Activated CD4-positive, alpha-beta T cell treated with anti-CD3 and anti-CD28 coated beads for 36 hours (primary cell): Measurements from ENCODE around the gene PHACTR1. TPM values are rescaled to one million over a fixed set of nuclear protein-coding genes. Genes with fewer than 3 reads are reported as not detected.

Experiments used
- ATAC-seq: fragments of 200-7000 bp; cut with Tn5 transposase; one replicate; pipeline ENCODE4 v1.10.0; 2021; ENCODE audit warnings: mild to moderate bottlenecking, moderate library complexity
- CTCF ChIA-PET: fragments of 350-600 bp; sonication (Branson Sonifier 250); formaldehyde crosslinking; loops from one replicate; lab custom pipeline; 2021; ENCODE audit warnings: antibody characterized with exemption; lab: Charles Lee
- POLR2A ChIA-PET: fragments of 350-600 bp; sonication (Branson Sonifier 250); formaldehyde crosslinking; loops from one replicate; lab custom pipeline; 2021; ENCODE audit warnings: antibody characterized with exemption, inconsistent platforms; lab: Charles Lee
- DNase-seq: peaks from one replicate; pipeline ENCODE4 v3.0.0-alpha.2; 2020
- H3K27ac Mint-ChIP-seq: one replicate; pipeline ENCODE4 v1.8.0; 2021; ENCODE audit warnings: mixed read lengths
- H3K27me3 Mint-ChIP-seq: one replicate; pipeline ENCODE4 v1.8.0; 2021; ENCODE audit warnings: mixed read lengths
- H3K36me3 Mint-ChIP-seq: one replicate; pipeline ENCODE4 v1.8.0; 2021; ENCODE audit warnings: low read depth, mixed read lengths
- H3K4me1 Mint-ChIP-seq: one replicate; pipeline ENCODE4 v1.8.0; 2021; ENCODE audit warnings: mixed read lengths
- H3K4me3 Mint-ChIP-seq: one replicate; pipeline ENCODE4 v1.8.0; 2021; ENCODE audit warnings: mild to moderate bottlenecking, moderate library complexity, mixed read lengths
- H3K9me3 Mint-ChIP-seq: one replicate; pipeline ENCODE4 v1.8.0; 2021; ENCODE audit warnings: low read depth, mixed read lengths
- intact Hi-C, 2 experiments: fragments of 100-400 bp; cut with DNase I in 1 of 2; cut with micrococcal nuclease in 1 of 2; formaldehyde crosslinking; loops; one replicate each; pipeline versions ENCODE4 v1.14.2 to v1.15.1; 2022 to 2024; cut with DNase I, micrococcal nuclease
- total RNA-seq, 2 experiments: library from RNA; stranded (reverse); gene quantifications; one replicate each; pipeline ENCODE4 v1.2.3, GENCODE V29; 2021

Gene PHACTR1
- total RNA-seq, 2 experiments from 2014 or later: 0.07 TPM; not detected in 1

DNA sequence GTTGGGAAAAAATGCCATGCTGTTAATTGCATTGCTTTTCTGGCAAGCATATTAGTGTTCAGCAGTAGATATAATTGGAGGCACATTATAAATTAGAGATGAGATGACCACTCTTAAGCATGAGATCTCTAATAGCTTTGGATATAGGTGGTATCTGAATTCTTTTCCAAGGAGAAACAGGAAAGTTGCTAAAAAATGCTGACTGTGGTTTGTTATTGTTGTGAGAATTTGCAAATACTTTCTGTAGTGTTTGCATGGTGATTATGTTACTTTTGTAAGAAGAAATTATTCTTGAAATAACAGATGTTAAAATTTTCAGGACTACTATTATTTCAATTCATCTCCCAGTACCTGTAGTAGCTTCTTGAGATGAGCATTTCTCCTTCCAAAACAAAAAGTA lies 386.6 kb downstream of the PHACTR1 start:
- Mint-ChIP-seq H3K27me3 (peaks cover 2% of the 10 kb centered on the region), H3K4me3 (no peak overlapping the region), H3K4me1 (no peaks in the 10 kb centered on the region), H3K36me3 (no peaks in the 10 kb centered on the region), H3K27ac (no peak overlapping the region), H3K9me3 (no peaks in the 10 kb centered on the region)
- ChIA-PET CTCF (no interaction called here), POLR2A (no interaction called here)
- DNase-seq: no peak
- no peak for ATAC-seq
- intact Hi-C loops: no loop called here

DNA sequence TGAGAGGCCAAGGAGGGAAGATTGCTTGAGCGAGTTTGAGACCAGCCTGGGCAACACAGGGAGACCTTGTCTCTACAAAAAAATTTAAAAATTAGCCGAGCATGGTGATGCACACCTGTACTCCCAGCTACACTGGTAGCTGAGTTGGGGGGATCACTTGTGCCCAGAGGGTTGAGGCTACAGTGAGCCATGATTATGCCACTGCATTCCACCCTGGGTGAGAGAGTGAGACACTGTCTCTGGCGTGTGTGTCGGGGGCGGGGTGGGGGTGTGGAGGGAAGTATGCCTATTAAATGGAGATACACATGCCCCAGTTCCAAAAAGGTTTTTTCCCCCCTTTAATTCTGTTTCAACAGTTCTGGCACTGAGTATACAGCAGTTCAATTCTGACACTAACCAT lies 388.6 kb downstream of the PHACTR1 start:
- Mint-ChIP-seq H3K9me3 (no peaks in the 10 kb centered on the region), H3K27me3 (peaks cover 2% of the 10 kb centered on the region), H3K27ac (no peak overlapping the region), H3K4me1 (no peaks in the 10 kb centered on the region), H3K4me3 (no peak overlapping the region), H3K36me3 (no peaks in the 10 kb centered on the region)
- ChIA-PET POLR2A (no interaction called here), CTCF (no interaction called here)
- DNase-seq: no peak
- no peak for ATAC-seq
- intact Hi-C loops: no loop called here

- intact Hi-C loops: no loop called here
- Mint-ChIP-seq H3K27me3 (peaks cover 4% of the 10 kb centered on the region), H3K27ac (no peak overlapping the region), H3K4me3 (no peak overlapping the region), H3K9me3 (peaks cover 3% of the 10 kb centered on the region), H3K4me1 (no peaks in the 10 kb centered on the region), H3K36me3 (no peaks in the 10 kb centered on the region)
- ATAC-seq: no peak
- ChIA-PET POLR2A (no interaction called here), CTCF (no interaction called here)
- no peak for DNase-seq
Observed at GRCh38 chr6:13112921-13113320, 396.4 kb downstream of the PHACTR1 start.

- H3K4me1 Mint-ChIP-seq: no peaks in the 10 kb centered on the region
- ChIA-PET CTCF (no interaction called here), POLR2A (no interaction called here)
- H3K27ac Mint-ChIP-seq: no peak overlapping the region
- ATAC-seq (no peak), DNase-seq (no peak)
- no peak overlapping the region for H3K4me3 Mint-ChIP-seq
- H3K36me3 Mint-ChIP-seq: no peaks in the 10 kb centered on the region
- peaks cover 3% of the 10 kb centered on the region for H3K9me3 Mint-ChIP-seq
- H3K27me3 Mint-ChIP-seq: peaks cover 4% of the 10 kb centered on the region
- intact Hi-C loops: no loop called here
Observed at GRCh38 chr6:13113376-13113775, 396.8 kb downstream of the PHACTR1 start.

- ATAC-seq (no peak), DNase-seq (no peak)
- CTCF ChIA-PET: interaction anchor here (0.6 kb wide), 1 partner anchor 378 kb away, joined by 3 read pairs; no protein-coding TSS in a partner anchor
- Mint-ChIP-seq H3K36me3 (no peaks in the 10 kb centered on the region), H3K4me3 (no peak overlapping the region), H3K27me3 (peaks cover 4% of the 10 kb centered on the region), H3K4me1 (no peaks in the 10 kb centered on the region), H3K9me3 (peaks cover 3% of the 10 kb centered on the region), H3K27ac (no peak overlapping the region)
- intact Hi-C loops: no loop called here
- POLR2A ChIA-PET: no interaction called here
Observed at GRCh38 chr6:13113981-13114593, 397.5 kb downstream of the PHACTR1 start.

GRCh38 chr6:13116155-13116554 lies 399.6 kb downstream of the PHACTR1 start:
- H3K27ac Mint-ChIP-seq: no peak overlapping the region
- H3K36me3 Mint-ChIP-seq: no peaks in the 10 kb centered on the region
- no peak overlapping the region for H3K4me3 Mint-ChIP-seq
- H3K9me3 Mint-ChIP-seq: no peaks in the 10 kb centered on the region
- peaks cover 9% of the 10 kb centered on the region for H3K27me3 Mint-ChIP-seq
- ATAC-seq: no peak
- DNase-seq: no peak
- ChIA-PET POLR2A (interaction anchor here (0.6 kb wide), 1 partner anchor 28 kb away, joined by 3 read pairs; no protein-coding TSS in a partner anchor), CTCF (interaction anchor here (0.7 kb wide), 1 partner anchor 91 kb away, joined by 3 read pairs; no protein-coding TSS in a partner anchor)
- intact Hi-C loops: no loop called here
- H3K4me1 Mint-ChIP-seq: no peaks in the 10 kb centered on the region

DNA sequence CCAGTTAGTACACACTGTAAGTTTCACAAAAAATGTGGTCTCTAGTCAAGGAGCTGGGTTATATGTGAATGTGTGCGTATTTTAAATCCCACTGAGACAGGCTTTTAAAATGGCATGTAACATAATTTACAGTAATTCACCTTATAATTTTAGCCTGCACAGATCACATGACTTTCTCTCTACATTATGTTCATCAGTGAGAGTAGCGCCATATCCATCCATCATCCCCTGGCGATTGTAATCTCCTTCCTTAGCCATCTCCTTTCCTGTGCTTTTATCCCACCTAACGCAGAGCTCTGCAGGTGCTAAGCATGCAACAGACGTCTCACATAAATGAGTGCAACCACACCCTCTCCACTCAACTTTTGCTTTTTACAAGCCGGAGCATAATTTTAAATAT lies 401.0 kb downstream of the PHACTR1 start:
- Mint-ChIP-seq H3K4me3 (no peak overlapping the region), H3K9me3 (no peaks in the 10 kb centered on the region), H3K27ac (no peak overlapping the region), H3K27me3 (peaks cover 6% of the 10 kb centered on the region), H3K4me1 (no peaks in the 10 kb centered on the region), H3K36me3 (no peaks in the 10 kb centered on the region)
- no peak for DNase-seq
- no peak for ATAC-seq
- ChIA-PET POLR2A (interaction anchor here (0.6 kb wide), 1 partner anchor 523 kb away, joined by 4 read pairs; no protein-coding TSS in a partner anchor), CTCF (no interaction called here)
- intact Hi-C loops: no loop called here

- Mint-ChIP-seq H3K36me3 (no peaks in the 10 kb centered on the region), H3K4me1 (no peaks in the 10 kb centered on the region), H3K27ac (no peak overlapping the region), H3K27me3 (peaks cover 8% of the 10 kb centered on the region), H3K9me3 (no peaks in the 10 kb centered on the region), H3K4me3 (no peak overlapping the region)
- CTCF ChIA-PET: no interaction called here
- POLR2A ChIA-PET: no interaction called here
- ATAC-seq (no peak), DNase-seq (no peak)
- intact Hi-C loops: no loop called here
Observed at GRCh38 chr6:13119549-13119948, 403.0 kb downstream of the PHACTR1 start.

DNA sequence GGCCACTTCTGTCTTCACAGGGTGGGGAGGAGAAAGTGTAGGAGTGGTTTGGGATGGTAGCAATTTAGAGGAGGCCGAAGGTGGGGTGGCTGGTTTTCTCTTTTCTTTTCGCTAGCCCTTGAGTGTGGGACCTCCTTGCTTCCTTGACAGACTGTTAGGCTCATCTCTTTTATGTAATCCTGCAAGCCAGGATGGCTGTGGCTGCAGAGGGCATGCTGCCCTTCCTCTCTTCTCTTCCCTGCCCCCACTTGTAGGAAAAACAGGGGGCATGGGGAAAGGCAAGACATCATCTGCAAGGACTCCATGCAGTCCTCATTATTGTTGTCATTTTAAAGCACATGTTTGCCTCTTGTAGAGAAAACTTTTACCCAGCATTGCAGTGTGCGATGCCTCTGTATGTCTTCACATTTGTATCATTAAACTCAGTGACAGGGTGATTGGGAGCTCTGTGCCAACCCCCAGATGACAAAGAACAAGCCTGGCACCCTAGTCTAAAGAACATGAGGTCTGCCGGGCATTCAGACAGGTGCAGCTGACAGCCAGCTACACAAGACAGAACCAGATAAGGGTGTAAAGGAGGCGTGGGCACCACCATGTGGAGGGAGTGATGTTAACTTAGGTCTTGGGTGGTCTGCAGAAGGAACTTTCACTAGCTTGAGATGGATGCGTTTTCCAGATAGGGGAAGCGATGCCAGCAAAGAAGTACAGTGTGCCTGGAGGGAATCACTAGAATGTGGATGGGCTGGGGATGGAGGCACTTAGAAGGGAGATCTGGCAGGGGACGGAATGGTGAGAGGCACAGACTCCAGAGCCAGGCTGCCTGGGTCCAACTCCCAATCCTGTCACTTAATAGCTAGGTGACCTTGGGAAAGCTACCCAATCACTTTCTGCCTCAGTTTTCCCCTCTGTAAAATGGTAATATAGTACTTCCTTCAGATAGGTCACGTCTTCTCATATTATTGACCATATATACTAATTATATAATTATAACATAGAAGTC lies 404.2 kb downstream of the PHACTR1 start:
- H3K9me3 Mint-ChIP-seq: no peaks in the 10 kb centered on the region
- ATAC-seq: no peak

DNA sequence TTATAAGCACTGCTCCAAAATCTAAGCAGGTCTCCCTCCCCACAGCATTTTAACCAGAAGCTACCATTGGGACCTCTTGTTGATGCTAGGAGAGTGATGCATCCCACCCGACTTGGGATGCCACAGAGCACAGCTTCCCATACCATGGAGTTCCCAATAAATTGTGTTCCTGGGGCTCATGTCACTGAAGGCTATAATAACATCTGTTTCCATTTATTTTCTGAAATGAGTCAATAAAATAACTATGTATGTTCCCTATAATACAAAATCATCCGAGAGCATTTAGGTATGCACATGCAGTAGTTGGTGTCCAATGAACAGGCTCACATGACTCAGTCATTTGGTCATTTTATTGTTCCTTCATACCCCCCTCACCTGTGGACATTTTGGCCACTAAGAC lies 407.6 kb downstream of the PHACTR1 start:
- no peak for ATAC-seq
- intact Hi-C loops: no loop called here
- no peak overlapping the region for H3K27ac Mint-ChIP-seq
- CTCF ChIA-PET: interaction anchor here (0.6 kb wide), 1 partner anchor 16 kb away, joined by 3 read pairs; no protein-coding TSS in a partner anchor
- no peak for DNase-seq
- H3K27me3 Mint-ChIP-seq: peaks cover 14% of the 10 kb centered on the region
- no peak overlapping the region for H3K4me3 Mint-ChIP-seq
- no peaks in the 10 kb centered on the region for H3K9me3 Mint-ChIP-seq
- POLR2A ChIA-PET: no interaction called here
- no peaks in the 10 kb centered on the region for H3K36me3 Mint-ChIP-seq
- H3K4me1 Mint-ChIP-seq: no peaks in the 10 kb centered on the region

More for the DNA sequence above, 404.2 kb downstream of the PHACTR1 start:
- DNase-seq: no peak
- Mint-ChIP-seq H3K27ac (no peak overlapping the region), H3K4me1 (no peaks in the 10 kb centered on the region), H3K36me3 (no peaks in the 10 kb centered on the region), H3K27me3 (peaks cover 12% of the 10 kb centered on the region), H3K4me3 (no peak overlapping the region)
- POLR2A ChIA-PET: no interaction called here
- CTCF ChIA-PET: interaction anchor here (1.0 kb wide), 1 partner anchor 28 kb away, joined by 5 read pairs; no protein-coding TSS in a partner anchor
- intact Hi-C loops: no loop called here

GRCh38 chr6:13125841-13126240 lies 409.3 kb downstream of the PHACTR1 start:
- CTCF ChIA-PET: no interaction called here
- H3K27me3 Mint-ChIP-seq: peaks cover 15% of the 10 kb centered on the region
- H3K9me3 Mint-ChIP-seq: no peaks in the 10 kb centered on the region
- no peaks in the 10 kb centered on the region for H3K4me1 Mint-ChIP-seq
- intact Hi-C loops: no loop called here
- no peak overlapping the region for H3K27ac Mint-ChIP-seq
- no peak overlapping the region for H3K4me3 Mint-ChIP-seq
- no peaks in the 10 kb centered on the region for H3K36me3 Mint-ChIP-seq
- ATAC-seq: no peak
- no peak for DNase-seq
- POLR2A ChIA-PET: no interaction called here
